GM12878 (cell line): ENCODE data around the gene SCRN1. TPM values are rescaled to one million over a fixed set of nuclear protein-coding genes. Genes with fewer than 3 reads are reported as not detected.
A peak's percentile ranks its signal among the peaks of the same experiment; 100 is the strongest.

Source experiments
- CBFB ChIP-seq: IDR thresholded peaks from 2 replicates; pipeline ENCODE4 v1.6.1; 2016; ENCODE audit warnings: antibody characterized with exemption, low read depth
- CTCF ChIP-seq, 3 experiments: IDR thresholded peaks in 2 of 3; conservative IDR thresholded peaks in 1 of 3; 2 replicates each; pipeline ENCODE4 v1.5.1; 2011; ENCODE audit warnings: low read depth in 3 of 3, low read length in 3 of 3, mild to moderate bottlenecking in 3 of 3, control low read depth in 2 of 3, moderate library complexity in 2 of 3, inconsistent platforms in 1 of 3, mixed read lengths in 1 of 3; ENCODE audit not compliant: control insufficient read depth in 2 of 3, insufficient read depth in 1 of 3; ENCODE audit errors: extremely low read depth in 1 of 3
- HDGF ChIP-seq: fragments of 450-650 bp; IDR thresholded peaks from 2 replicates; pipeline ENCODE4 v1.6.1; 2016; ENCODE audit warnings: antibody characterized with exemption
- IKZF1 ChIP-seq: fragments of 450-650 bp; conservative IDR thresholded peaks from 2 replicates; pipeline ENCODE4 v1.6.1; 2017; ENCODE audit warnings: antibody characterized with exemption, mild to moderate bottlenecking
- KAT2A ChIP-seq: conservative IDR thresholded peaks from 2 replicates; pipeline ENCODE4 v1.6.1; 2011; ENCODE audit warnings: low read depth, low read length; ENCODE audit not compliant: control insufficient read depth
- MLLT1 ChIP-seq: fragments of 450-650 bp; IDR thresholded peaks from 2 replicates; pipeline ENCODE4 v1.6.1; 2016; ENCODE audit warnings: mild to moderate bottlenecking
- MTA3 ChIP-seq: IDR thresholded peaks from 2 replicates; pipeline ENCODE4 v1.6.1; 2012; ENCODE audit warnings: low read length, inconsistent platforms, borderline replicate concordance
- NRF1 ChIP-seq: conservative IDR thresholded peaks from 2 replicates; pipeline ENCODE4 v1.6.1; 2011; ENCODE audit warnings: mild to moderate bottlenecking, low read depth, low read length, improper control_type of control experiment
- PAX5 ChIP-seq: IDR thresholded peaks from 2 replicates; pipeline ENCODE4 v1.6.1; 2011; ENCODE audit warnings: low read depth, low read length, borderline replicate concordance
- SPI1 ChIP-seq: IDR thresholded peaks from 2 replicates; pipeline ENCODE4 v1.6.1; 2011; ENCODE audit warnings: low read depth, mild to moderate bottlenecking, low read length, moderate library complexity, borderline replicate concordance; ENCODE audit not compliant: insufficient read depth
- SREBF2 ChIP-seq: IDR thresholded peaks from 2 replicates; pipeline ENCODE4 v1.6.1; 2012; ENCODE audit warnings: mild to moderate bottlenecking, low read length
- TBL1XR1 ChIP-seq: IDR thresholded peaks from 2 replicates; pipeline ENCODE4 v1.6.1; 2012; ENCODE audit warnings: low read depth, low read length, improper control_type of control experiment
- polyA plus RNA-seq, 11 experiments: library from polyadenylated mRNA; depleted of rRNA in 4 of 11; unstranded in 6 of 11; stranded (reverse) in 5 of 11; fragments of >200 nt; fragmentation: Nextera tagmentation in 4 of 11; fragmentation: Illumina TruSeq in 1 of 11; extraction: Ambion mirVana in 4 of 11; extraction: Trizol in 1 of 11; gene quantifications; 1 replicate in 1 of 11; 2 replicates in 10 of 11; pipeline versions ENCODE4 v1.2.1 to v1.2.3, GENCODE V29; 2011 to 2016; ENCODE audit warnings: inconsistent platforms in 2 of 11, missing spikeins in 2 of 11, low read depth in 1 of 11
- total RNA-seq, 4 experiments: library from RNA; depleted of rRNA in 3 of 4; stranded (reverse); fragments of >200 nt in 3 of 4; fragmentation: Illumina TruSeq in 1 of 4; extraction: Trizol in 1 of 4; gene quantifications; 2 replicates each; pipeline versions ENCODE4 v1.2.1 to v1.2.3, GENCODE V29; 2013 to 2021
- TF ChIP-seq, protein P1 (sequence below): fragments of 150-350 bp; IDR thresholded peaks from 2 replicates; pipeline ENCODE4 v1.6.1; 2014; ENCODE audit warnings: mild to moderate bottlenecking, low read depth, low read length
- TF ChIP-seq, protein P2 (sequence below): fragments of 450-650 bp; IDR thresholded peaks from 2 replicates; pipeline ENCODE4 v1.6.1; 2014; ENCODE audit warnings: mild to moderate bottlenecking
- TF ChIP-seq, protein P3 (sequence below): fragments of 450-650 bp; IDR thresholded peaks from 2 replicates; pipeline ENCODE4 v1.6.1; 2017; ENCODE audit warnings: borderline replicate concordance
- TF ChIP-seq, protein P4 (sequence below): IDR thresholded peaks from 2 replicates; pipeline ENCODE4 v1.6.1; 2011; ENCODE audit warnings: low read depth, mild to moderate bottlenecking, low read length, moderate library complexity, borderline replicate concordance; ENCODE audit errors: extremely low read depth

Gene SCRN1
- total and polyA plus RNA-seq, 10 of the 15 experiments (the other 5 are each of a cell fraction or from before 2014, with no cell fraction given): 11.1 to 67.6 (median 41.7) TPM

DNA sequence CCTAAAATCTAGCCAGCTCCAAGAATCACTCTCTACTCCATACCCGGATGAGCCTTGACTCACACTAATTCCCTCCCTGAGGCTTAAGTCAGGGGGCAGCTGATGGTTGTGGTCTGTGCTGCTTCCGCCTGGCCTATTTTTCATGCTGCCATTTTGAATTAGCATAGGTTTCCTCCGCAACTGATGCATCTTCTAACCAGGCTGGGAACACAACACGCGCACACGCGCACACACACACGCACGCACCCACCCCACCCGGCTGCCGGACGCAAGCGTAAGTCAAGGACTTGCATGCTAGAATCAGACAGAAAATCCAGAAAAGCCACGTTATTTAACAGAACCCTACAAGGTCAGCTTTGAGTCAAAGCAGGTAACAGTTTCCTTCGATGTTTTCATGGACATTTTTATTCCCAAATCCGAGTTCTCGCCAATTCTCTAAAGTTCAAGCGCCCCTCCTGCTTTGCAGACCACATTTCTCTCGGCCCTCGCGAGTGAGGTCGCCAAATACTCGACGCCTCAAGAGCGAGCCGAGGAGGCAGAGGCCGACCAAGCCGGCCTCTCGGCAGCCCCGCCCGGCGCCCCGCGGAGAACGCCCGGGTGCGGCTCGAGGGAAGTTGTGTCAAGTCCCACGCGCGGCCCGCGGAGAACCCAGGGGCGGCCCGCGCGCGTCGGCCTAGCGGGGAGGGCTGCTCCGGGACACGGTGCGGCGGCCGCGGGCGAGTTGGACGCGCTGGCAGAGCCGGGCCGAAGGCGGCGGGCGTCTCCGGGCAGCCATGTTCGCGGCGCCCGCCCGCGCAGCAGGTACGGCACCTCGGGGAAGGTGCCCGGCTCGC, 961 bp downstream of the SCRN1 start (continued):
- peak; percentile 87 for TF ChIP-seq MLLT1
- TF ChIP-seq, protein P1, sequence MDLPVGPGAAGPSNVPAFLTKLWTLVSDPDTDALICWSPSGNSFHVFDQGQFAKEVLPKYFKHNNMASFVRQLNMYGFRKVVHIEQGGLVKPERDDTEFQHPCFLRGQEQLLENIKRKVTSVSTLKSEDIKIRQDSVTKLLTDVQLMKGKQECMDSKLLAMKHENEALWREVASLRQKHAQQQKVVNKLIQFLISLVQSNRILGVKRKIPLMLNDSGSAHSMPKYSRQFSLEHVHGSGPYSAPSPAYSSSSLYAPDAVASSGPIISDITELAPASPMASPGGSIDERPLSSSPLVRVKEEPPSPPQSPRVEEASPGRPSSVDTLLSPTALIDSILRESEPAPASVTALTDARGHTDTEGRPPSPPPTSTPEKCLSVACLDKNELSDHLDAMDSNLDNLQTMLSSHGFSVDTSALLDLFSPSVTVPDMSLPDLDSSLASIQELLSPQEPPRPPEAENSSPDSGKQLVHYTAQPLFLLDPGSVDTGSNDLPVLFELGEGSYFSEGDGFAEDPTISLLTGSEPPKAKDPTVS: no peak
- TF ChIP-seq KAT2A: no peak
- no peak for TF ChIP-seq SREBF2
- TF ChIP-seq, protein P2, sequence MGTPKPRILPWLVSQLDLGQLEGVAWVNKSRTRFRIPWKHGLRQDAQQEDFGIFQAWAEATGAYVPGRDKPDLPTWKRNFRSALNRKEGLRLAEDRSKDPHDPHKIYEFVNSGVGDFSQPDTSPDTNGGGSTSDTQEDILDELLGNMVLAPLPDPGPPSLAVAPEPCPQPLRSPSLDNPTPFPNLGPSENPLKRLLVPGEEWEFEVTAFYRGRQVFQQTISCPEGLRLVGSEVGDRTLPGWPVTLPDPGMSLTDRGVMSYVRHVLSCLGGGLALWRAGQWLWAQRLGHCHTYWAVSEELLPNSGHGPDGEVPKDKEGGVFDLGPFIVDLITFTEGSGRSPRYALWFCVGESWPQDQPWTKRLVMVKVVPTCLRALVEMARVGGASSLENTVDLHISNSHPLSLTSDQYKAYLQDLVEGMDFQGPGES: no peak
- peak; percentile 66 for TF ChIP-seq IKZF1
- TF ChIP-seq, protein P3, sequence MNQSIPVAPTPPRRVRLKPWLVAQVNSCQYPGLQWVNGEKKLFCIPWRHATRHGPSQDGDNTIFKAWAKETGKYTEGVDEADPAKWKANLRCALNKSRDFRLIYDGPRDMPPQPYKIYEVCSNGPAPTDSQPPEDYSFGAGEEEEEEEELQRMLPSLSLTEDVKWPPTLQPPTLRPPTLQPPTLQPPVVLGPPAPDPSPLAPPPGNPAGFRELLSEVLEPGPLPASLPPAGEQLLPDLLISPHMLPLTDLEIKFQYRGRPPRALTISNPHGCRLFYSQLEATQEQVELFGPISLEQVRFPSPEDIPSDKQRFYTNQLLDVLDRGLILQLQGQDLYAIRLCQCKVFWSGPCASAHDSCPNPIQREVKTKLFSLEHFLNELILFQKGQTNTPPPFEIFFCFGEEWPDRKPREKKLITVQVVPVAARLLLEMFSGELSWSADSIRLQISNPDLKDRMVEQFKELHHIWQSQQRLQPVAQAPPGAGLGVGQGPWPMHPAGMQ: no peak
- TF ChIP-seq PAX5: peak; percentile 31; the same call in 1 of the 2 replicates
- TF ChIP-seq CBFB: peak; percentile 43; the same call in 1 of the 2 replicates
- TF ChIP-seq SPI1: no peak
- TF ChIP-seq, protein P4, sequence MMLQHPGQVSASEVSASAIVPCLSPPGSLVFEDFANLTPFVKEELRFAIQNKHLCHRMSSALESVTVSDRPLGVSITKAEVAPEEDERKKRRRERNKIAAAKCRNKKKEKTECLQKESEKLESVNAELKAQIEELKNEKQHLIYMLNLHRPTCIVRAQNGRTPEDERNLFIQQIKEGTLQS: no peak
- no peak for TF ChIP-seq MTA3
- no peak for TF ChIP-seq CTCF (IDR thresholded peaks at IDR 0.05 in 2 of 3, conservative IDR thresholded peaks at IDR 0.05 in 1 of 3; ENCODE audit: control insufficient read depth in 2 of 3, extremely low read depth in 1 of 3, insufficient read depth in 1 of 3, low read depth in 3 of 3, low read length in 3 of 3)
- peak; percentile 33; the same call in 1 of the 2 replicates for TF ChIP-seq NRF1
- peak; percentile 58; the same call in 1 of the 2 replicates for TF ChIP-seq HDGF
- TF ChIP-seq TBL1XR1: no peak
